ENCODE results near the gene MAP7D2.
"Not testable (repeated sequence)": the region's sequence is repeated elsewhere in the genome, so short reads cannot be mapped to it uniquely, and the experiment has no call there.

The MAP7D2 gene

DNA sequence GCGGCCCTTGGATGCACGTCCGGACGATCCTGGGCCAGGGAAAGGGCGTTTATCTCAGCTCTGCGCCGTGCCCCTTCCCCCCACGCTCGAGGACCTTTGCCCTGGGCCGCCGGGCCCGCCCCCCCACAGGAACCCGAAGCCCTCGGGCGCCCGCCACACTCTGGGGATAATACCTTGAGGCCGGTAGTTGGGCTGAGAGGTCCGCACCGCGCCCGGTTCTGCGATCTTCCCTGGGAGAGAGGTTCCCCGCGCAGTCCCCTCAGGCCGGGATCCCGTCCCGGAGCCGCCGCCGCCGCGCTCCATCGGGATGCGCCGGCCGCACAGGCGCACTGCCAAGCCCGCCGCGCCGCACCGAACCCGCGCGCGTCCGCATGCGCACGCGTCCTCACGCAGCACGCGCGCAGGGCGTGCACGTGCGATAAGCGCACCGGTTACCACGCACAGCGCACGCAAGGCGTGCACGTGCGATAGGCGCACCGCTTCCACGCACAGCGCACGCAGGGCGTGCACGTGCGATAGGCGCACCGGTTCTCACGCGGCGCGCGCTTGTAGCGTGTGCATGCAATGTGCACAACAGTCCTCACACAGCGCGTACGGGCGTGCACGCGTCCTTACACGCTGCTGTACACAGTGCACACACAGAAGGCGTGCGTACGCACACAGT lies at the start of gene MAP7D2:
Gene MAP7D2 (minus strand): TSS at position 331 of the 664 bp plus-strand sequence. CDS start 28 bp downstream, at position 303.
- DNase-seq = peak; percentile 51

- not testable (repeated sequence) for DNase-seq
These were observed 45.8 kb upstream of the MAP7D2 start for GRCh38 chrX:20162516-20162915.

- no peak for DNase-seq
These were observed 43.2 kb upstream of the MAP7D2 start for GRCh38 chrX:20159797-20160385.

- DNase-seq = no peak
These were observed 35.0 kb upstream of the MAP7D2 start for GRCh38 chrX:20151689-20152088.

DNA sequence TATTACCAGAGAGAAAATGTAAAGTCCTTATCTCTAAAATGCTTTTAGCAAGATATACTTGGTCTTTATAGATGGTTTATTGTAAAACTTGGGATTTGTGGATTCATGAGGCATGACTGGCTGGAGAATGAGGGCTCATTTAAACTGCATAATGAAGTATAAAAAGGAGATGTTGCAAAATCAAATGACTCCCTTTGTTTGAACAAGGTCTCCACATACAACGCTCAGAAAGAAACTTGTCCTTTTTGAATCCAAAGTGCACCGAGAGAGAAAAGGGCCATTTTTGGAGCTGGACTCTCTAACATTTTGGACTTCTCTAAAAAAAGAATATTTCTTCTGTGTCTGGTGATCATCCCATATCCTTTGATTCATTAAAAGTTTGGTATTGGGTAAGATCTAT lies 32.6 kb upstream of the MAP7D2 start:
- DNase-seq = no peak

DNA sequence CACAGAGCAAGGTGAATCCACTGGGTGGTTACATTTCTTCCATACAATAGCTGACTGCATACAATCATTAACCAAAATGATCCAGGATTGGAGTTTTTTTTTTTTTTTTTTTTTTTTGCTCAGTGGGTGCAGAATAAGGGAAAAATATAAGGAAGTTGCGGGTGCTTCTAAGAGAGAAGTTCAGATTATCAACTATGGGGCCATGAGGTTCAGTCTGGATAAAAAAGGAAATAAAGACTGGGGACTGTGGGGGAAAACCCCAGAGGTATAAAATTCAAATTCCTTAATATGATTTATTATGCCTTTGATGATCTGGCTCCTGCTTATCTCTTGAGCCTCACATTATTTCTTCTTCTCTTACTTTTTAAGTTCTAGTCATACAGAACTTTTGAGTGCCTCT lies 30.9 kb upstream of the MAP7D2 start:
- no peak for DNase-seq

- no peak for DNase-seq
These were observed 27.8 kb upstream of the MAP7D2 start for GRCh38 chrX:20144491-20144890.

DNA sequence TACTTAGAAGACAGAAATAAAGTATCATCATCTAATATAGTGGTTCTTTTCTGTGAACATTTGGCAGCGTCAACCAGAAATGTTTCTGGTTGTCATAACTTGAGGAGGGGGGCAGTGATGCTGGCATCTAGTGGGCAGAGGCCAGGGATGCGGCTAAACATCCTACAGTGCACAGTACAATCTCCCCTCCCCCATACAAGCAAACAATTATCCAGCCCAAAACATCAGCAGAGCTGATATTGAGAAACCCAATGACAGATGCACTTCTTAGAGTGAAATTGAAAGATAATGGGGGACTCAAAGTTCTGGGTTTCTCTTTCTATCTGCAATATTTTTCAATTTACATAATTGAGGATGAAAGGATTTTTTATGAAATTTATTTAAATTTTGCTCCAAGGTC lies 26.9 kb upstream of the MAP7D2 start:
- no peak for DNase-seq

- DNase-seq = no peak
These were observed 26.4 kb upstream of the MAP7D2 start for GRCh38 chrX:20143111-20143510.

DNA sequence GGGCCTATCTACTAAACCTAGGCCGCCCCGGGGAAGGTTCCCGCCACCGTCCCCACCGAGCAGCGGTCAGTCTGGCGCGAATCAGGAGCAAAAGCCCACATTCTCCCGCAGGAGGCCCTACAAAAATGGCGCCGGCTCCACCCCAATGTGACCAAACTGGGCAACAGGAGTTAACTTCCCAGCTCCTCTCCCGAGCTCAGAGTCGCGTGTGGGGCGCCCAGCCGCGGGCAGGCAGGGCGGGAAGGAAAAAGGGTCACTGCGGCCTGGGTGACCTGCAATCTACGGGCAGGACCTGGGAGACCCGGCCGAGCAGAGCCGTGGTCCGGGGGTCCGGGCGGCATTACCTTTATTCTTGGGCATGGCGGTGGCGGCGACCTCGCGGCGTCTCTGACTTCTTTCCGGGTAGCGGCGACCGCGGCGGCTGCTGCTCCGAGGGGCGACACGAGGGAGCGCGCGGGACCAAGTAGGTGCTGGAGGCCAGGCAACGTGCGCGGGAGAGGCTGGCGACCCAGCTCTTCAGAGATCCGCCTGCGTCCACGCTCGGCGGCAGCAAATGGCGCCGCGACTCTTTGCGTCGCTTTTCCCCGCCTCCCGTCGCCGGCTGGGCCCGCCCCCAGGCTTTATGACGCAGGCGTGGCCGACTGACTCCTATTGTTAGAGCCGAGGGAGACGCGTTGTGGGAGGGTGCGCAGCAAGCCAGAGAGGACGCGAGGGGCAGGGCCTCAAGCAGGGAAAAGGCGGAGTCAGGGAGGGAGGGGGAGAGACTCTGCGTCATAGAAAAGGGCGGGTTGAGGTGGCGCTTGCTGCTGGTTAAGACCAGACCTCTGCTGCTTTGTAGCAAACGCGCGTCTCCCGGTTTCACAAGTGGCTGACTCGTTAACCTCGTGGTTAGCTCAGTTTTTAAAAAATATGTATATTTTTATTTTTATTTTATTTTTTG lies 24.8 kb upstream of the MAP7D2 start, which contains the start of gene EIF1AX:
Gene EIF1AX (minus strand): TSS at position 558 of the 940 bp plus-strand sequence. CDS start 198 bp downstream, at position 360.
- peak; percentile 97 for DNase-seq

DNA sequence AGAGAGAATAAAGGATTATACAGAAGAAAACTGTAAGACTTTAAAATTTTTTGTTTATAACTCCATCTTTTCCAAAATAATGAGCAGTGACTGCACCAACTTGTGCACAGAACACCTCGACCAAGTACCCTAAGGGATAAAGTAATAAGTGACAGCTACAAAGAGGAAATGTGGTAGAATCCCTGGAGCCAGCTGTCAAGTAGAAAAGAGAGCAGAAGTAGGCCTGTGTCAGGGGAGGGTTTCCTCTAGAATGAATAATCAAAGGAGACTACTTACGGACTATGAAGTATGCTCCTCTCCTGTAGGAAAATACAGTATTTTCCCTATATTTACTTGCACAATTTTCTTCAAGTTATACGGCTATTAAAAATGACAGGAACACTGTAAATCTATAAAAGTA lies 23.7 kb upstream of the MAP7D2 start:
- no peak for DNase-seq

GRCh38 chrX:20139966-20140365 lies 23.3 kb upstream of the MAP7D2 start:
- no peak for DNase-seq

DNA sequence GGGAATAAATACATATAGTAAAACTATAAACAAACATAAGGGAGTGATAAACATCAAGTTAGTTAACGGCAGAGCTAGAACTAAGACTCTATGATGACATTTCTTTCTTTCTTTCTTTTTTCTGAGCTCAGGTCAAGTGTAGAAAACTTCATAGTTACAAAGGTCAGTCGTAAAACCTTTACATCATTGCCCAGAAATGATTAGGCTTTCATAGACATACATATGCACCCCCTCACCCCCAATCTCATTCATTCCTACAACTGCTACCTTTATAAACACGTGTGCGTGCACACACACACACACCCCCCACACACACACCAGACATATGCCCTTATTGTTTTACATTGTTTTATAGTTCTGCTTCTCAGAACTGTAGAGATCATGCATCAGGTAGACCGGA lies 19.2 kb upstream of the MAP7D2 start:
- no peak for DNase-seq

DNA sequence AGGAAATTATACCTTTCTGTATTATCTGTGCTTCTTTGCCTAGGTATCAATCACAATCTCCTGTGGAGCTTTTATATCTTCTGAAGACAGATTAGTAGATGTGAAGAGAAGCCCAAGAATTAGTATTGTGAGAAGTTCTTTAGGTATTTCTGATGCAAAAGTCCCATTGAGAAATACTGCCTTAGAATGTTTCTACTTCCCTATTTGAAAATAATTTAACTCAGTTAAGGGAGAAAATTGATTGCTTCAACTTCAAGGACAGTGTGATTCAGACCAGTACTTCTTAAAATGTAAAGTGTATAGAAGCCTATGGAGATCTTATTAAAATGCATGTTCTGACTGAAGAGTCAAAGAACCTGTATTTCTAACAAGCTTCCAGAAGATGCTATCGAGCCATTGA lies 16.0 kb upstream of the MAP7D2 start:
- no peak for DNase-seq

DNA sequence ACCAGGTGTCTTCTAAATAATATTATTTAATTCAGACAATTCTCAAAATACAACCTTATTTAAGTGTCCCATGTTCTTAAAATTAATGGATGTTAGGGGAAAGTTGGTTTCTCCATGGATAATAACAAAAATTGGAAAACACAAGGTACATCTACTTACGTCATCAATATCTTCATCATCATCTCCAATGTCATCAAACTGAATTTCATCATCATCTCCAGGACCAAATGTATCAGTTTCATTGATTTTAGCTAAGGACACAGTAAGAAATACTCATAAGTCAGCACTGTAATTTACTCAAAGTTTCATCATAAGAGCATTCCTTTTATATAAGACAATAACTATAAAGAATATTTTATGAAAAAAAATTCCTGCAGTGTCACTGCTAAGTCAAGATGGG lies 13.7 kb upstream of the MAP7D2 start:
- DNase-seq = no peak

GRCh38 chrX:20129547-20129946 lies 12.8 kb upstream of the MAP7D2 start:
- DNase-seq = no peak

DNA sequence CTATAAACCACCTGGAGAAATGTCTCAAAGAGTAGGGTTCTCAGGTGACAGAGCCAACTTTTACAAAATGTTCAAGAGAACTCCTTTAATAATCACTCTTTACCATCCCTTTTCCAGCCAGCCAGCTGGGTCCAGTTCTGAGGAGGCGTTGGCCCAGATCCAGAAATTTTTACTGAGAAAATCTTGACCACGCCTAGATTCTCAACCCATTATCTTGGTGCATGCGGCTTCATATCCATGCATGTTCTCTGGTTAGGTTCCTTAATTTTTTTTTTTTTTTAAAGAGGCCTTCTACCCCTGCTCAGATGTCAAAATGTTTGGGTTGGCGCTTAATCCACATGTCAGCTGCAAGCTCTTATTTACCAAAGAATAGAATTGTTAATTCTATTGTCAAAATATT lies 12.0 kb upstream of the MAP7D2 start:
- no peak for DNase-seq

- not testable (repeated sequence) for DNase-seq
These were observed 10.7 kb upstream of the MAP7D2 start for GRCh38 chrX:20127440-20127839.

DNA sequence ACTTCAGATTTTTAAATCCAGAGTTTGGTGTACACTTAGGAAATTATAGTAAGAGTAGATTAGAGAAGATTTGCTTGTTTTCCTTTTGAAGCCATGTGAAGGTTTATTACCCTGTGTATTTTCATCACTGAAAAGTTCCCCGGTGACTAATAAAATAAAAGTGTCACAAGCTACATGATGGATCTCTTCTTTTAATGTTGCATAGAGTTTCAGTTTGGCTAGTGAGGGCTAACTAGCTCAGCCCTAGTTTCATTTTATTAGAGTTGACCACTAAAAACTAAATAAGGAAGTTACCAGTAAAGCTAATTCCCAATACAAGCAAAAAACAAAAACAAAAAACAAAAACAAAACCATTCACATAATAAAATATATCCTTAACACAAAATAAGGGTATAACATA lies 10.1 kb upstream of the MAP7D2 start:
- not testable (repeated sequence) for DNase-seq

DNA sequence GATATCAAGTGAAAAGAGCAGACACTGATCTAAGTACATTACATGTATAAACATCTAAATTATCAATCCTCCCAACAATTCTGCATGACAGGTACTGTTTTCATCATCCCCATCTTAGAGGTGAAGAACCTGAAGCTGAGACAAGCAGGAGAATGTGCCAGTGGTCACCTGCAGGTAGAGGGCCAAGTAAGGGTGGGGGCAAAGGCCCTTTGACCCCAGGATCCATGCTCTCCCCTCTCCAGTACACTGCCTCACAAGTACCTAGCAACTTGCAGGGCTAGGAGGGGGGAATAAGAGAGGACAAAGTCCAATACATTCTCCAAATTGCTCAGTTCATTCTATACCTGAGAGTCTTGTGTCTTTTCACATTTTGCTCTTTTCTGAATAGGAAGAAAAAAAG lies 8.3 kb upstream of the MAP7D2 start:
- DNase-seq = no peak

DNA sequence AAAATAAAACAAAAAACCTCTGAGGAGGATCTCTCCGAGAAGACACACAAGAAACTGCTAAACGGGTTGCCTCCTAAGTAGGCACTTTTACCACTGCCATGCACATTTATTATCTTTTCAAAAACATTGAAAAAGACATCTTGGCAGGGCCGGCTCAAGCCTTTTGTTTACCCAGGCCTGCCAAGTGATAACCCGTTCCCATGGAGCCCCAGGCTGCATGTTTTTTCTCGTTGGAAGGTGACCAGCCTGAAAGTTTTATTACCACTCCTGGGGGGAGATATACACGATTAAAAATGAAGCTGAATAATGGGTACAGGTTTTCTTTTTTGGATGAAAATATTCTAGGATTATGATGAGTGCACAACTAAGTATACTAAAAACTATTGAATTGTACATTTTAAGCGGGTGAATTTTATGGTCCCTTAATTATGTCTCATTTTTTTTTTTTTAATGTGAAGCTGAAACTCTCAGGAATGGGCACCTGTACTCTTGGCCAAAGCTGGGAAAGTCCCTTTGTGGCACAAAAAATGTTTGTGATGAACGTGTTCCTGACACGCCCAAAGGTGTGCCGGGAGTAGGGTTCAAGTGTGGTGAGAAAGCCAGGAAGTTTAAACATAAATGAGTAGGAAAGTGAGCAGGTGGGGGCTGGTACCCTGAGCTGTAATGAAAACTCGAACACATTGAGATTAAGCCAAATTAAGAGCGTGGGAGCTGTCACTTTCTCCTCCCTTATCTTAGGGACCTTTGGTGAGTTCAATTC lies 1.5 kb upstream of the MAP7D2 start:
- no peak for DNase-seq

DNA sequence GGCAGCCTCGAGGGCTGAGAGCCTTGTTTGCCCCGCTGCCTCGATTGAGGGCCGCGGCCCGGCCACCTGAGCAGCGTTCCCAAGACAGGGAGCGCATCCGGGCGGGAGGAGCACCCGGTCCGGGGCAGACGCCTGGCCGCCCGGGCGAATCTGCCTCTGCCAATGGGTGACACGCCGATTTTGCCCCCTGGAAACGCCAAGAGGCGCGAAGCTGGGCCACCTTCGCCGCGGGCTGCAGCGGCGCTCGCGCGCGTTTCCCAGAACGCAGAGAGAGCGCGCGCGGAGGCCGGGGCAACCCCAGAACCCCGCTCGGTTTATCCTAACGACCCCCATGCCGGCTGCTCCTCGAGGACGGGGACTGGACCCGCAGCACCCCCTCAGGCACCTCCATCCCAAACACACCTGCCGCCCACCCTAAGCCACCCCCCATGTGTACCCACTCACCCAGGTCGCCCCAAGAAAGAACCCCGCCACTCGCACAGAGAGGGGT lies 575 bp downstream of the MAP7D2 start:
- peak; percentile 29 for DNase-seq
